NT2/D1 (cell line): ENCODE results near the gene WNK2.

Source experiments
- DNase-seq: peaks from one replicate; pipeline ENCODE4 v3.0.0-alpha.2; 2011; ENCODE audit warnings: low read depth, low spot score
- H3K27me3 ChIP-seq: 2 replicates; pipeline ENCODE4 v1.6.0; 2011; ENCODE audit warnings: mild to moderate bottlenecking; ENCODE audit not compliant: insufficient read length, insufficient read depth
- H3K36me3 ChIP-seq: 2 replicates; pipeline ENCODE4 v1.6.1; 2011; ENCODE audit warnings: mild to moderate bottlenecking, low read length, mixed read lengths; ENCODE audit not compliant: insufficient read depth, insufficient read length
- H3K4me1 ChIP-seq: 2 replicates; pipeline ENCODE4 v1.5.1; 2011; ENCODE audit not compliant: insufficient read depth, insufficient read length
- H3K4me3 ChIP-seq: 2 replicates; pipeline ENCODE4 v1.5.1; 2011; ENCODE audit warnings: low read depth; ENCODE audit not compliant: insufficient read length
- H3K9ac ChIP-seq: 2 replicates; pipeline ENCODE4 v1.6.0; 2011; ENCODE audit warnings: low read depth; ENCODE audit not compliant: insufficient read length
- H3K9me3 ChIP-seq: 2 replicates; pipeline ENCODE4 v1.5.1; 2011; ENCODE audit warnings: mild to moderate bottlenecking, low read length; ENCODE audit not compliant: insufficient read depth
- SUZ12 ChIP-seq: IDR thresholded peaks from 2 replicates; pipeline ENCODE4 v1.6.1; 2011; ENCODE audit not compliant: insufficient read length, insufficient read depth; ENCODE audit errors: extremely low read depth
- YY1 ChIP-seq: IDR thresholded peaks from 2 replicates; pipeline ENCODE4 v1.6.1; 2011; ENCODE audit not compliant: insufficient read length, insufficient read depth
- ZNF274 ChIP-seq: IDR thresholded peaks from 2 replicates; pipeline ENCODE4 v1.6.1; 2011; ENCODE audit warnings: mild to moderate bottlenecking, low read depth, low read length

WNK2 gene

DNA sequence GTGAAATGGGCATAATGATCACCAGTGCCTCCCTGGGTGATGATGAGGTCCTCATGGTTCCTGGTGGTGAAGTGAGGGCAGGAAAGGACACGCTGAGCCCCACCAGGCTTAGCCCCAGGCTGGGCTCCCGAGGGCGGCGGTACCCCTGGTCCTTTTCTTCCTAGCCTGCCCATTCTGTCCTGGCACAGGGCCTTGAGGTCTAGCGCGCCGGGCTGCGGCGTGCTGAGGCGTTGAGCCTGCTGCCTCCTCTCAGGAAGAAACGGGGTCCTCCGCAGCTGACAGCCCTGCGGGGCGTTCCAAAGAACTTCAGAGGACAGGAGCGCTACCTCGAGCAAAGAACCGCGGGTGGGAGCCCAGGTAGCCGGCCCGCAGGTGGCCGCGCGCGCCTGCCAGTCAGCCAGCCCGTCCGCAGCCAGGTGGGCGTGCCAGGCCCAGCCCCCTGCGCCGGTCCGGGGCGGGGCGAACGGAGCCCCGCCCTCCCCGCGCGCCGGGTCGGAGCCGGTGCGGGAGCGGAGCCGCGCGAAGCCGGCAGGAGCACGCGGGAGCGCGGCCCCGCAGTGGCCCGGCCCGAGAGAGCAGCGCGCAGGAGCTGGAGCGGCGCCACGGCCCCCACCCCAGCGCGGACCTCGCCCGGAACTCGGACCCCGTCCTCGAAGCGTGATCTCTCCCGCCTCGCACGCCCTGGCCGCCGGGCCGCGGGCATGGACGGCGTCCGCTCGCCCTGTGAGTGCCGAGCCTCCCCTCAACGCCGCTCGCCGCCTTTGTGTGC, at the start of gene WNK2:
TSS of gene WNK2 (plus strand) at position 477 of the 769 bp plus-strand sequence. CDS start 791 bp downstream, outside the sequence.
- Histone ChIP-seq H3K9me3 (no peaks in the 10 kb centered on the region), H3K36me3 (peaks cover 4% of the 10 kb centered on the region), H3K27me3 (peaks cover 47% of the 10 kb centered on the region), H3K4me3 (peak within 1 kb of the TSS; percentile 67), H3K4me1 (peaks cover 16% of the 10 kb centered on the region), H3K9ac (peak within 1 kb of the TSS; percentile 87)
- TF ChIP-seq ZNF274 (no peak), SUZ12 (no peak), YY1 (no peak)
- DNase-seq: no peak

GRCh38 chr9:93134740-93135444, 49.0 kb upstream of the WNK2 start:
- Histone ChIP-seq H3K36me3 (peaks cover 16% of the 10 kb centered on the region), H3K9ac (peak overlapping the region; percentile 85), H3K27me3 (peaks cover 15% of the 10 kb centered on the region), H3K9me3 (no peaks in the 10 kb centered on the region), H3K4me1 (peaks cover 30% of the 10 kb centered on the region), H3K4me3 (peak overlapping the region; percentile 69)
- TF ChIP-seq SUZ12 (no peak), ZNF274 (no peak), YY1 (no peak)
- DNase-seq: no peak

GRCh38 chr9:93136011-93136440, 47.9 kb upstream of the WNK2 start:
- Histone ChIP-seq H3K4me1 (peaks cover 23% of the 10 kb centered on the region), H3K9ac (peak overlapping the region; percentile 17), H3K4me3 (no peak overlapping the region), H3K36me3 (peaks cover 7% of the 10 kb centered on the region), H3K9me3 (no peaks in the 10 kb centered on the region), H3K27me3 (peaks cover 15% of the 10 kb centered on the region)
- DNase-seq: no peak
- no peak for TF ChIP-seq ZNF274

DNA sequence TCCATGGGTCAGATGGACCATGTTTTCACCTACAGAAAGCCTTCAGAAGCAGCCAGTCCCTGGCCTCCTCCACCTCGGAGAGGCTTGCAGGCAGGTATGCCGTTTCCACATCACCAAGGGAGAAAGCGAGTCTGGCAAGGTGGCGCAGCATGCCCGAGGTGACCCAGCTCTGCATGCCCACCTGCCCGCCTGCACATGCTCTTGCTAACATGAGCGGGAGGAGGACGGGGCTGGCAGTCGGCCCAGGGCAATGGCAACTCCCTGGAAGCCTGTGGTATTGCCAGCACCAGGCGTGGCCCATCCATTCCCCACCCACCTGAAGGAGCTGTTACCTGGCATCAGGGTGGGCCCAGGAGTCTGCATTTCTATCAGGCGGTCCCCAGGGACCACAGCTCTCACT, 46.6 kb upstream of the WNK2 start:
- no peaks in the 10 kb centered on the region for H3K9me3 ChIP-seq
- H3K4me1 ChIP-seq: peaks cover 19% of the 10 kb centered on the region
- no peak for TF ChIP-seq YY1
- no peak for DNase-seq
- H3K4me3 ChIP-seq: no peak overlapping the region
- no peak overlapping the region for H3K9ac ChIP-seq
- no peaks in the 10 kb centered on the region for H3K36me3 ChIP-seq
- H3K27me3 ChIP-seq: peaks cover 15% of the 10 kb centered on the region

- Histone ChIP-seq H3K27me3 (peaks cover 15% of the 10 kb centered on the region), H3K9me3 (no peaks in the 10 kb centered on the region), H3K9ac (no peak overlapping the region), H3K4me1 (peaks cover 16% of the 10 kb centered on the region), H3K4me3 (no peak overlapping the region), H3K36me3 (no peaks in the 10 kb centered on the region)
- TF ChIP-seq YY1 (no peak), ZNF274 (no peak), SUZ12 (no peak)
- no peak for DNase-seq
Measured at GRCh38 chr9:93138171-93138764, 45.7 kb upstream of the WNK2 start.

GRCh38 chr9:93139365-93140182, 44.4 kb upstream of the WNK2 start:
- no peak overlapping the region for H3K4me3 ChIP-seq
- H3K9me3 ChIP-seq: no peaks in the 10 kb centered on the region
- peaks cover 12% of the 10 kb centered on the region for H3K27me3 ChIP-seq
- H3K4me1 ChIP-seq: peaks cover 22% of the 10 kb centered on the region
- TF ChIP-seq SUZ12 (no peak), ZNF274 (no peak), YY1 (no peak)
- no peaks in the 10 kb centered on the region for H3K36me3 ChIP-seq
- DNase-seq: no peak
- H3K9ac ChIP-seq: no peak overlapping the region
